D721Med (cell line): Measurements from ENCODE around the gene NDC1.

Experiments used
- DNase-seq: peaks from one replicate; pipeline ENCODE4 v3.0.0; 2011; ENCODE audit warnings: low spot score; ENCODE audit not compliant: insufficient read length
- FAIRE-seq: peaks from 2 replicates; lab custom pipeline; 2011; peaks lifted over from hg19 to GRCh38; lab: Jason Lieb, UNC
- TF ChIP-seq, protein P1 (sequence below): IDR thresholded peaks from 2 replicates; pipeline ENCODE4 v1.5.1; 2012; ENCODE audit warnings: mild to moderate bottlenecking, control low read depth; ENCODE audit not compliant: insufficient read depth; ENCODE audit errors: missing control alignments

Gene NDC1

DNA sequence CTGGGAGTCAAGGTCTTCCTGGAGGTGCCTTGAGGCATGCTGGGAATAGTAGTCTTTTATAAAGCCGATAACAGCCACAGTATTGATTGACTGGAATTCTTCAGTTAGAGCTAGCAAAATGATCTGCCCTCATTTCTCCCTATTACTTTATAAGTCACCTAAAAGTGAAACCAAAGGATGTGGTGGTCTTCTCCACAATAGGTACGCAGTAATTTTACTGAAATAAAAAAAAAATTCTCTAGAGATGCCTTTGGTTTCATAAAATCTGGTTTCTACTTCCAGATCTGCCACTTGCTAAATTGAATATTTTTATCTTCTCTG is 518 bp upstream of the NDC1 start:
- no peak for DNase-seq
- peak; percentile 51 for FAIRE-seq

DNA sequence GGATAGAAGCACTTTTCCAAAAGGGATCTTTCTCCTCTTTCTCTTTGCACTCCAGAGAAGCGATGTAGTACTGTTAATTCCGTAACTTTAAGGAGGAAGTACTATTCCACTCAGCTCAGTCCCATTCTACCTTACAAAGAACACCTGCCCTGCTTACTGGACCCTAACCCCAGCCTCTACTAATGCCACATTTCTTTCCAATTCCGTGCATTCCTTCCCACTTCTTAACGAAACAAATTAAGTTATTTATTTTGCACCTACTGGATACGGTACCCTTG is 511 bp downstream of the NDC1 start:
- FAIRE-seq, result no peak
- TF ChIP-seq, protein P1, sequence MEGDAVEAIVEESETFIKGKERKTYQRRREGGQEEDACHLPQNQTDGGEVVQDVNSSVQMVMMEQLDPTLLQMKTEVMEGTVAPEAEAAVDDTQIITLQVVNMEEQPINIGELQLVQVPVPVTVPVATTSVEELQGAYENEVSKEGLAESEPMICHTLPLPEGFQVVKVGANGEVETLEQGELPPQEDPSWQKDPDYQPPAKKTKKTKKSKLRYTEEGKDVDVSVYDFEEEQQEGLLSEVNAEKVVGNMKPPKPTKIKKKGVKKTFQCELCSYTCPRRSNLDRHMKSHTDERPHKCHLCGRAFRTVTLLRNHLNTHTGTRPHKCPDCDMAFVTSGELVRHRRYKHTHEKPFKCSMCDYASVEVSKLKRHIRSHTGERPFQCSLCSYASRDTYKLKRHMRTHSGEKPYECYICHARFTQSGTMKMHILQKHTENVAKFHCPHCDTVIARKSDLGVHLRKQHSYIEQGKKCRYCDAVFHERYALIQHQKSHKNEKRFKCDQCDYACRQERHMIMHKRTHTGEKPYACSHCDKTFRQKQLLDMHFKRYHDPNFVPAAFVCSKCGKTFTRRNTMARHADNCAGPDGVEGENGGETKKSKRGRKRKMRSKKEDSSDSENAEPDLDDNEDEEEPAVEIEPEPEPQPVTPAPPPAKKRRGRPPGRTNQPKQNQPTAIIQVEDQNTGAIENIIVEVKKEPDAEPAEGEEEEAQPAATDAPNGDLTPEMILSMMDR, result no peak
- no peak for DNase-seq

More for the DNA sequence above, 518 bp upstream of the NDC1 start:
- TF ChIP-seq, protein P1, result no peak

- DNase-seq (no peak), FAIRE-seq (no peak)
- TF ChIP-seq, protein P1, result no peak
Measured at GRCh38 chr1:53835491-53835890, 2.6 kb downstream of the NDC1 start.

- DNase-seq (no peak), FAIRE-seq (no peak)
- TF ChIP-seq, protein P1, result no peak
Measured at GRCh38 chr1:53834776-53835175, 3.3 kb downstream of the NDC1 start.

- TF ChIP-seq, protein P1, result no peak
- FAIRE-seq (no peak), DNase-seq (no peak)
Measured at GRCh38 chr1:53833393-53833792, 4.7 kb downstream of the NDC1 start.

DNA sequence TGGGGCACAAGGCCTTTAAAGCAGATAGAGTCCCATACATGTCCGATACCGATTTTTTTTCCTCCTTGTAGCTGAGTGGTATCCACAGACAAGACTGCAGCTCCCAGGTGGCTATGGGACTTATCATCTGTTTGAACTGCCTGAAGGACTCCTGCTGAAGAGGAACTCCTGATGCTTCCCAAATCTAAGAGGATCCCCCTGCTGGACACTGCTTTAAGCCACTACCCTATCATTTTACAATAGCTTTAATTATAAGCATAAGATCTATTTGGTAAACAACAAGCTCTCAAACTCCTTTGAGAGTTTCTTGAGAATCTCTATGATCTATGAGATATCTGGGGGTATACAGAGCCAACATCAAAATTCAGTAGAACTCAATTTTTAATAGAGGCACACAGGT is 11.7 kb downstream of the NDC1 start:
- DNase-seq (no peak), FAIRE-seq (no peak)
- TF ChIP-seq, protein P1, result no peak

DNA sequence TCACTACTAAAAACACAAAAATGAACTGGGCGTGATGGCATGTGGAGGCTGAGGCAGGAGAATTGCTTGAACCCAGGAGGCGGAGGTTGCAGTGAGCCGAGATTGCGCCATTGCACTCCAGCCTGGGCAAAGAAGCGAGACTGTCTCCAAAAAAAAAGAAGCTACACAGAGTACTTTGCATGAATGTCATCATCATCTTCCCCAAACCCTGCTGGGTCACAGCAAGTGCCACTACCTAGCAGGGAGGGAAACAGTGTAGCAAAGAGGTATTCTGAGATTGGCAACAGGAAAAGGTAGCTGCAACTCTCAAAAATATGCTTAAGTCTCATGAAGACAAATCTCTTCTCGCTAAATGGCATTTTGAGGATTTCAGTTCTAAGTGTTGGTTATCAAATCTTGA is 12.8 kb downstream of the NDC1 start:
- DNase-seq (no peak), FAIRE-seq (no peak)
- TF ChIP-seq, protein P1, result no peak
